ENCODE results near the gene SHANK2. TPM values are rescaled to one million over a fixed set of nuclear protein-coding genes. Genes with fewer than 3 reads are reported as not detected.
A peak's percentile ranks its signal among the peaks of the same experiment; 100 is the strongest.

The SHANK2 gene
- 8.1 TPM in 2 replicates for total RNA-seq (ENCODE audit: low replicate concordance)

GRCh38 chr11:71252269-71252769, at the start of gene SHANK2:
TSS of gene SHANK2 (minus strand) at chr11:71252577. CDS start at chr11:71147326, 105,251 bp downstream.
- peaks cover 22% of the 10 kb centered on the region for H4K20me1 ChIP-seq (ENCODE audit: low read depth)
- TF ChIP-seq CTCF (IDR thresholded peaks at IDR 0.05) (no peak), EZH2 (IDR thresholded peaks at IDR 0.05) (no peak), EZH2phosphoT487 (IDR thresholded peaks at IDR 0.05) (no peak)
- peak within 1 kb of the TSS; percentile 90 for H3K4me2 ChIP-seq
- H3K4me3 ChIP-seq, result peak within 1 kb of the TSS; percentile 63
- H3K27ac Mint-ChIP-seq, result no peak within 1 kb of the TSS
- H3K4me3 Mint-ChIP-seq, result peak within 1 kb of the TSS; percentile 80
- peaks cover 20% of the 10 kb centered on the region for H3K4me1 Mint-ChIP-seq
- H2AFZ ChIP-seq (replicated peaks), result peak within 1 kb of the TSS; percentile 61
- no peaks in the 10 kb centered on the region for H3K9me3 ChIP-seq (ENCODE audit: low read depth)
- no peak within 1 kb of the TSS for H3K27ac ChIP-seq
- no peaks in the 10 kb centered on the region for H3K36me3 Mint-ChIP-seq
- peaks cover 56% of the 10 kb centered on the region for H3K27me3 Mint-ChIP-seq (ENCODE audit: insufficient read depth, low read depth)
- peaks cover 27% of the 10 kb centered on the region for H3F3A ChIP-seq (ENCODE audit: low read depth)
- DNase-seq (ENCODE audit: low spot score), result peak; percentile 63
- no peaks in the 10 kb centered on the region for H3K79me2 ChIP-seq (ENCODE audit: low read depth)
- H3K9ac ChIP-seq, result no peak within 1 kb of the TSS
- peaks cover 19% of the 10 kb centered on the region for H3K4me1 ChIP-seq
- peaks cover 5% of the 10 kb centered on the region for H3K9me3 Mint-ChIP-seq
- H3K36me3 ChIP-seq, result no peaks in the 10 kb centered on the region
- H3K27me3 ChIP-seq, result peaks cover 81% of the 10 kb centered on the region

DNA sequence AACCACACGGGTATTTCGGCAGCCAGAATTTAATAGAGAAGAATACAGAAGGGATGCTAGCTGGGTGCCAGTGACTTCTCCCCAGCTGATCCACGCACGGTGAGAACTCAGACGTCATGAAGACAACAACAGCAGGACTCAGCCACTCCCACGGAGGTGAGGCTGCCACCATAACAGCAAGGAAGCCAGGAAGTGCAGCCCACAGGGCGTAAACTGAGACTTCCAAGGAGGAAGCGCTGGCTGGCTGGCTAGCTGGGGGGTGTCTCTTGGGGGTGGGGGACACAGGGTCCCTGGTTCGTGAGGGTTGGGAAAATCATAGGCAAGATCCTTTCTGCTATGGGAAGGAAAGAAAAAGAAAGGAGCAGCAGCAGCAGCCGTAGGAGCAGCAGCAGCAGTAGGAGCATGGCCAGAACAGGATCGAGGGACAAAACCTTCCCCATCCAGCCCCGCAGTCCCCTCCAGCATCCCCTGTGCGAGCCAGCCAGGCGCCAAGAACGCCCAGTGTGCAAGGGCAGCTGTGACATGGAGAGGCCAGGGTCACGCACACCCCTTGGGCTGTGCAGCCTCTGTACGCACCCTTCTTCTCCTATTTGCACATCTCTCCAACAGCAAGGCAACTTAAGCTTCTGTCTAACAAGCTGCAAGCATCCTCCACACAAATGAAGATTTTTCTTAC, 49.6 kb upstream of the SHANK2 start:
- Histone ChIP-seq H3K4me3 (no peak overlapping the region), H3K27ac (no peak overlapping the region), H3K79me2 (ENCODE audit: low read depth) (no peaks in the 10 kb centered on the region), H3K9me3 (ENCODE audit: low read depth) (no peaks in the 10 kb centered on the region), H3F3A (ENCODE audit: low read depth) (no peaks in the 10 kb centered on the region), H3K36me3 (no peaks in the 10 kb centered on the region), H4K20me1 (ENCODE audit: low read depth) (no peaks in the 10 kb centered on the region), H2AFZ (replicated peaks) (no peak overlapping the region), H3K9ac (no peak overlapping the region), H3K27me3 (no peaks in the 10 kb centered on the region), H3K4me2 (no peak overlapping the region), H3K4me1 (no peaks in the 10 kb centered on the region)
- H3K27ac Mint-ChIP-seq, result no peak overlapping the region
- no peak for DNase-seq (ENCODE audit: low spot score)
- H3K4me3 Mint-ChIP-seq, result no peak overlapping the region
- no peaks in the 10 kb centered on the region for H3K9me3 Mint-ChIP-seq
- TF ChIP-seq EZH2 (IDR thresholded peaks at IDR 0.05), result no peak
- TF ChIP-seq EZH2phosphoT487 (IDR thresholded peaks at IDR 0.05), result no peak
- TF ChIP-seq CTCF (IDR thresholded peaks at IDR 0.05), result no peak
- peaks cover 6% of the 10 kb centered on the region for H3K27me3 Mint-ChIP-seq (ENCODE audit: insufficient read depth, low read depth)
- no peaks in the 10 kb centered on the region for H3K4me1 Mint-ChIP-seq
- H3K36me3 Mint-ChIP-seq, result no peaks in the 10 kb centered on the region

DNA sequence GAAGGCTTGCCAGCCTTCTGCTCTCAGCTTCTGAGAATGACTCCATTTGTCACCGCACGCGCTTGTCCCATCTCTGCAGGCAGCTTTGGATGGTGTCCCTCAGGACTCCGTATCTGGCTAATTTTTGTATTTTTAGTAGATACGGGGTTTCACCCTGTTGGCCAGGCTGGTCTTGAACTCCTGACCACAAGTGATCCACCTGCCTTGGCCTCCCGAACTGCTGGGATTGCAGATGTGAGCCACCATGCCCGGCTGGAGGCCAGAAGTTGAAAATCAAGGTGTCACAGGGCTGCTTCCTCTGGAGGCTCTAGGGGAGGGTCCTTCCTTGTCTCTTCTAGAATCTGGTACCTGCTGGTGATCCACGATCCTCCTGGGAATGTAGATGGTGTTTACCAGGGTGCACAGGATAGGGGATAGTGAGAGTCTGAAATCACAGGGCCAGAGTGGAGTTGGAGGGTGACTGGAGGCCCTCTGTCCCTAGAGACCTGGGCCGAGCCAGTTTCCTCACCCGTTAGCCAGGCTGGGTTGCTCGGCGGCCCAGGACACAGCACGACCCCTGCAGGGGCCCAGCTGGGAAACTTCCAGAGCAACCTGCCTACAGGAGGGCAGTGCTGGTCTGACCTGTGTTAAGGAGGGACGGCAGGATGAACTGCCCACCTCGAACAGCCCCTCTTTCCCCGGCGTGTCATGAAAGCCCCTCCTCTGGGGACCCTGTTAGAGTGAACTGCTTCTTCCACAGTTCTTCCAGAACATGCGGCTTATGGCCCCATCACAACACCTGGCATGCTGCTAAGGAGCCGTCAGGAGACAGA, 48.9 kb upstream of the SHANK2 start:
- no peak overlapping the region for H3K4me2 ChIP-seq

More for the DNA sequence above, 48.9 kb upstream of the SHANK2 start:
- H3K27ac Mint-ChIP-seq, result no peak overlapping the region
- H3K36me3 Mint-ChIP-seq, result no peaks in the 10 kb centered on the region
- no peaks in the 10 kb centered on the region for H3K4me1 ChIP-seq
- no peaks in the 10 kb centered on the region for H3F3A ChIP-seq (ENCODE audit: low read depth)
- no peak for TF ChIP-seq EZH2phosphoT487 (IDR thresholded peaks at IDR 0.05)
- TF ChIP-seq EZH2 (IDR thresholded peaks at IDR 0.05), result no peak
- TF ChIP-seq CTCF (IDR thresholded peaks at IDR 0.05), result no peak
- no peaks in the 10 kb centered on the region for H3K27me3 ChIP-seq
- H3K9me3 ChIP-seq (ENCODE audit: low read depth), result no peaks in the 10 kb centered on the region
- no peak for DNase-seq (ENCODE audit: low spot score)
- no peak overlapping the region for H3K27ac ChIP-seq
- no peaks in the 10 kb centered on the region for H3K36me3 ChIP-seq
- no peaks in the 10 kb centered on the region for H4K20me1 ChIP-seq (ENCODE audit: low read depth)
- peaks cover 6% of the 10 kb centered on the region for H3K27me3 Mint-ChIP-seq (ENCODE audit: insufficient read depth, low read depth)
- H3K4me3 ChIP-seq, result no peak overlapping the region
- no peak overlapping the region for H3K4me3 Mint-ChIP-seq
- no peaks in the 10 kb centered on the region for H3K79me2 ChIP-seq (ENCODE audit: low read depth)
- H3K4me1 Mint-ChIP-seq, result no peaks in the 10 kb centered on the region
- no peaks in the 10 kb centered on the region for H3K9me3 Mint-ChIP-seq
- no peak overlapping the region for H3K9ac ChIP-seq
- H2AFZ ChIP-seq (replicated peaks), result no peak overlapping the region
